ENCODE results near the gene KIAA1217. TPM values are rescaled to one million over a fixed set of nuclear protein-coding genes. Genes with fewer than 3 reads are reported as not detected.

KIAA1217 gene
- total and polyA plus RNA-seq, 2 of the 4 experiments (the other 2 are of a cell fraction) = 3.4 to 4.4 TPM

GRCh38 chr10:24272374-24272773 lies 63.4 kb downstream of the KIAA1217 start:
- Histone ChIP-seq H2AK9ac (replicated peaks; ENCODE audit: low read depth, low read length, poor library complexity) (no peak overlapping the region), H3K27me3 (ENCODE audit: control insufficient read depth, insufficient read depth, low read length) (no peaks in the 10 kb centered on the region), H2BK120ac (ENCODE audit: low read depth, low read length) (no peak overlapping the region), H2BK15ac (ENCODE audit: low read depth, low read length) (no peak overlapping the region), H3K4me3 (ENCODE audit: insufficient read depth, low read depth, low read length) (no peak overlapping the region), H2BK5ac (ENCODE audit: low read depth, low read length, poor library complexity, severe bottlenecking) (no peak overlapping the region), H3K9me3 (ENCODE audit: control insufficient read depth, insufficient read depth, low read length) (no peaks in the 10 kb centered on the region), H4K8ac (ENCODE audit: low read depth in 2 of 2, low read length in 2 of 2) (no peak overlapping the region), H3K23ac (ENCODE audit: low read depth, low read length) (no peak overlapping the region), H3K27ac (ENCODE audit: insufficient read depth, low read length) (no peak overlapping the region), H2AFZ (replicated peaks; ENCODE audit: low read length, poor library complexity) (no peak overlapping the region), H4K20me1 (ENCODE audit: insufficient read depth, low read length) (no peaks in the 10 kb centered on the region), H2AK5ac (ENCODE audit: low read depth, low read length) (no peak overlapping the region), H3K14ac (replicated peaks; ENCODE audit: low read depth, low read length) (no peak overlapping the region), H3K36me3 (ENCODE audit: control insufficient read depth, insufficient read depth, low read length) (no peaks in the 10 kb centered on the region), H3K18ac (ENCODE audit: low read depth, low read length) (no peak overlapping the region), H4K91ac (ENCODE audit: insufficient read depth, low read depth, low read length) (no peak overlapping the region), H3K4me1 (ENCODE audit: control insufficient read depth, insufficient read depth, low read length) (no peaks in the 10 kb centered on the region), H3K9ac (ENCODE audit: low read depth, low read length) (no peak overlapping the region), H3K4ac (ENCODE audit: low read depth, low read length) (no peak overlapping the region), H4K5ac (ENCODE audit: low read depth, low read length) (no peak overlapping the region), H3K9me1 (ENCODE audit: insufficient read depth, low read length) (no peaks in the 10 kb centered on the region), H3K4me2 (ENCODE audit: low read depth, low read length) (no peak overlapping the region), H3K56ac (ENCODE audit: extremely low read depth, insufficient read depth, low read length) (no peak overlapping the region), H3K79me1 (ENCODE audit: low read depth in 1 of 2, low read length in 2 of 2) (no peaks in the 10 kb centered on the region), H2BK20ac (ENCODE audit: low read depth, low read length) (no peak overlapping the region)
- dilution Hi-C loops (cut with HindIII; ENCODE audit: low sequenced_read_pairs, unreplicated experiment) (no loop called here), intact Hi-C loops (cut with micrococcal nuclease) (no loop called here), in situ Hi-C loops (cut with MboI; ENCODE audit: low sequenced_read_pairs) (no loop called here)
- WGBS, 2 experiments (ENCODE audit: extremely low coverage in 2 of 2, insufficient read length in 1 of 2) = no CpG with 5 or more reads among the region's 7 CpGs
- no peak for DNase-seq
- ATAC-seq (ENCODE audit: low read depth) = no peak; the same call in 1 of the 2 replicates
- ChIA-PET CTCF (no interaction called here), POLR2A (ENCODE audit: unreplicated experiment) (no interaction called here)
- TF ChIP-seq BHLHE40 (IDR thresholded peaks at IDR 0.05; ENCODE audit: low read depth, low read length) = no peak
- BruUV-seq (replicated peaks) = no TSS peak
